SH-SY5Y (cell line): ENCODE measurements around the gene ATXN7L3.

Experiments
- GATA2 ChIP-seq: IDR thresholded peaks from 2 replicates; pipeline ENCODE4 v1.6.1; 2011; ENCODE audit warnings: mild to moderate bottlenecking, low read depth, low read length
- GATA3 ChIP-seq: IDR thresholded peaks from 2 replicates; pipeline ENCODE4 v1.6.1; 2011; ENCODE audit warnings: low read depth, mild to moderate bottlenecking, low read length, moderate library complexity

- no peak for TF ChIP-seq GATA2
- TF ChIP-seq GATA3, result no peak
Observed at GRCh38 chr17:44203731-44204440, 4.2 kb upstream of the ATXN7L3 start.
